NCI-H2107 treated with DMSO at 0.1 percent for 48 hours (cell line): ENCODE data around the gene DEDD2.

Source experiments
- DNase-seq: peaks from one replicate; lab custom pipeline; 2025; ENCODE audit not compliant: unreplicated experiment; lab: John Stamatoyannopoulos, UW

Gene DEDD2

GRCh38 chr19:42248270-42249148, 31.0 kb upstream of the DEDD2 start:
- DNase-seq: no peak

DNA sequence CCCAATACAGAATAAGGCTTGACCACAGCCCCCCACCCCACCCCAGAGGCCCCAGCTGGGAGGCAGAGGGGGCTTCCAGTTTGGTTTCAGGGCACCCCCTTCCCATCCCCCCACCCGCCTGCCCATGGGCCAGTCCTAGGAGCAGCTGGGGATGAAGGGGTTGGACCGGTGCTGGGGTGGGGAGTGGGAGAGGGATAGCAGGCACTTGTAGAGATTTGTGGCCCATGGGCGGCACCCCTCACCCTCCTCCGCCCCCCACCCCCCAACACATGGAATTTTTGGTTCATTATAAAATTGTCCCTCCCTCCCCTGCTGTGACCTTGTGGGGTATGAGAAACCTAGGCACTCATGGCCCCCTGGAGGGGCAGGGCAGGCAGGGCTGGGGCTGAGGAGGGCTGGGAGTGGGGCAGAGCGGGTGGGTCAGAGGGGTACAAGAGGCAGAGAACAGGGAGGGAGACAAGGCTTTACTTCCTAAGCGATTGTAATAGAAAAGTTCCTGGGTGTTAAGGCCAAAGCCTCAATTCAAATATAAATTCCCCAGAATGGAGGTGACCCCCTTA, 30.2 kb upstream of the DEDD2 start:
- DNase-seq: no peak

- no peak for DNase-seq
Observed at GRCh38 chr19:42246922-42247639, 29.6 kb upstream of the DEDD2 start.

- peak; percentile 16 for DNase-seq
Observed at GRCh38 chr19:42246143-42246921, 28.9 kb upstream of the DEDD2 start.

- no peak for DNase-seq
Observed at GRCh38 chr19:42245231-42245630, 27.8 kb upstream of the DEDD2 start.

GRCh38 chr19:42244347-42245220, 27.1 kb upstream of the DEDD2 start:
- DNase-seq: peak; percentile 93

- peak; percentile 100 for DNase-seq
Observed at GRCh38 chr19:42242512-42243409, 25.3 kb upstream of the DEDD2 start, which contains the start of gene GSK3A. GSK3A (minus strand) TSS chr19:42242602; CDS start chr19:42242465, 137 bp downstream.

GRCh38 chr19:42242069-42242511, 24.6 kb upstream of the DEDD2 start:
- DNase-seq: no peak

DNA sequence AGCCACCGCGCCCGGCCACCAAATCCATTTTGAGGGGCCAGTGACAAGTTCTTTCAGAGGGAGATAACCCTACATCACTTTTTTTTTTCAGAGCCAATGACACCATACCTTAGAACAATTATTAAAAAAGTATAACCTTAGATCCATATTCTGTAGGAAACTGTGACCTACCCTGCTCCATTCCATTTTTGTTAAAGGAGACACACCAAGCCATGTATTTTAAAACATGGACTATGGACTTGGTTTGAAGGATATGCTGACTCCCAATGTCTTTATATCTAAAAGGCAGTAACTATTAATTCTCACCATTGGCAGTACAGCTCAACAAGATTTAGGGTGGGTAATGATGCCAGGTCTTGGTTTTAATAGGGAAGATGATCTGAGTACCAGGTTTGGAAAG, 23.8 kb upstream of the DEDD2 start:
- no peak for DNase-seq

- no peak for DNase-seq
Observed at GRCh38 chr19:42239544-42240220, 22.2 kb upstream of the DEDD2 start.

DNA sequence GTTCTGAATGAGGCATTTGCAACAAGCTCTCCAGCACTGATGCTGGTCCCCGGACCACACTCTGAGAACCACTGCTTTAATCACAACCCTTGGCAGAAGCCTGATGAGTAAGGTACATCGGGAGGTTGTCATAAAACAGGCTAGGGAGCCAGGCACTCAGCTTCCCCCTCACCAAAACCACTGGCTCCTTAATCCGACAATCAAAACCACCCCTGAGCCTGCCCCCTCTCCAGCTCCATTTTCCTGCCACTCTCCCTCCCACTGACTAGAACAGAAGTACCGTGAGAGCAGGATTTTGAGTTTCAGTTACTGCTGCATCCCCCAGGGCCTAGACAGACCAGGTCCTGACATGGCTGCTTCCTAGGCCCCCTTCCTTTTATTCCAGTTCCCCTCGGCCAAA, 17.7 kb upstream of the DEDD2 start:
- no peak for DNase-seq

DNA sequence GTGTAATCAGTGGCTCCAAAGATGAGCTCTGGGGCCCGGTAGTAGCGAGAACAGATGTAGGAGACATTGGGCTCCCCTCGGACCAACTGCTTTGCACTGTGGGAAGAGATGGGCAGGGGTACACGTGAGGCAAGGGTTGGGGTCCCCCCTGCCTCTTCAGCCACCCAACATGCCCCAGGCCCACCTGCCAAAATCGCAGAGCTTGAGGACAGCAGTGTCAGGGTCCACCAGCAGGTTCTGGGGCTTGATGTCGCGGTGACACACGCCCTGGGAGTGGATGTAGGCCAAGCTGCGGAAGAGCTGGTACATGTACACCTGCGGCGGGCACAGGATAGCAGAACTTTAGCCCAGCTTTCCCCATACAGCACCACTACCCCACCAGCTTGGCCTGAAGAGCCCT, 16.9 kb upstream of the DEDD2 start:
- DNase-seq: no peak

GRCh38 chr19:42233678-42234292, 16.3 kb upstream of the DEDD2 start:
- DNase-seq: no peak

- DNase-seq: no peak
Observed at GRCh38 chr19:42233106-42233505, 15.6 kb upstream of the DEDD2 start.

DNA sequence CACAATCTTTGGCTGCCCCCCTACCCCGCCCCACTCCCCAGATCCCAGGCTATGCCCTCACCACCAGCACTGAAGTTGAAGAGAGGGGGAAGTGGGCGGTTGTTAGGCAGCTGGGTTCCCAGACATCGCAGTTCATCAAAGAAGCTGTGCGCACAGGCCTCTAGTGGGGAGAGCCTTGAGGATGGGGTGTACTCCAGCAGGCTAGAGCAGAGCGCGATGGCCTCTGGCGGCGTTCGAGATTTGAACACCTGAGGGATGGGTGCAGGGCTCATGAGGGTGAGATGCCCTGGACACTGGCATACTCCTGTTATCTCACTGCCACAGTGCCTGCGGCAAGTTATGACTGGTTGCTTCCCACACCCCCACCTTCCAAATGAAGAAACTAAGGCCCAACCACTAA, 15.0 kb upstream of the DEDD2 start:
- DNase-seq: no peak

- no peak for DNase-seq
Observed at GRCh38 chr19:42230571-42230970, 13.1 kb upstream of the DEDD2 start.

DNA sequence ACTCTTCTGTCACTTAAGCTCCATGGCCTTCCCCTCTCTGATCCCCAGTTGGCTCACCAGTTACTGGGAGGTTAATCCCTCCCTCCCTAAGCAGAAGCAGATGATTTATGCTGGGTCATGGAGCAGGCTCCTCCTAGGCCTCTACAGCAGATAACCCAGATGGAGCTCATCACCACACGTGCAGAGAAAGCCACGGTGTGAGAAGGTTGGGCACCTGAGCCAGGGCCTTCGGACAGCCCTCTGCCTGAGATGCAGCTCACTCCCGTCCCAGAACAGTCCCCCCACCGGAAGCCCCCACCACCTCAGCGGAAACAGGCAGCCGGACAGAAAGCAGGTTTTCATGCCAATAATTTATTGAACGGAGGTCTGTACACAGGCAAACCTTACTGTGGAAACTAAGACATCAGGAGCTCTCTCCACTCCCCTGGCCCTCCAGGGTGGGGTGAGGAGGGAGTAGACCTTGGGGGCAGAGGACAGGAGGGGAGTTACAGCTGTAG, 12.4 kb upstream of the DEDD2 start:
- no peak for DNase-seq

DNA sequence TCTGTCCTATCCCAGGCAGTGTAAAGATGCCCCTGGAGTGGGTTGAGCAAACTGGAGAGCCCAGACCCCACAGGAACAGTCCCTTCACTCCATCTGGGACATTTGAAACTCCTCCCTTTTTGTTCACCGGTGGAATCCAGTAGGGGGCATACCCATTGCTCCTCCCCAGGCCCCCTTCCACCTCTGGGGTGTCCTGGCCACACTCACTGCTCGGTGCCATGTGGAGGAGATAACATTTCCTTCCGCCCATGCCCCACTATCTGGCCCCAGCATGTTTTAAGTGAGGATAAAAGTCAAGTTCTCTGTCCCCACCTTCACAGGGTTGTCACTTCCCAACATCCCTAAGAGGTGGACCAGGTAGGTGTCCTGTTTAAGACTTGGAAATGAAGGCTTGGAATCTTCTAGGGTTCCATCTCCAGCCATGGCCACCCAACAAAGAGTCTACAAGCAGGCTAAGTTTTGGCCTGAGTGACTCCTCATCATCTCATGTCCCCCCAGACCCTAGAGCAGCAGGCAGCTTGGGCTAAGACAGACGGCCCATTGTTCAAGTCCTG, 11.9 kb upstream of the DEDD2 start:
- no peak for DNase-seq
